Right renal cortex interstitium (tissue), 3 donors: ENCODE results near the gene MYO3B. TPM values are rescaled to one million over a fixed set of nuclear protein-coding genes. Genes with fewer than 3 reads are reported as not detected.
"Not testable (repeated sequence)": the region's sequence is repeated elsewhere in the genome, so short reads cannot be mapped to it uniquely, and the experiment has no call there.

Experiments used
- DNase-seq, 3 donors: peaks; one replicate each; pipeline ENCODE4 v3.0.0-alpha.2; 2013; ENCODE audit warnings: low read depth in 3 of 3, low spot score in 2 of 3
- polyA plus RNA-seq, 3 donors: library from polyadenylated mRNA; unstranded; fragments of 120-200 nt; gene quantifications; one replicate each; pipeline ENCODE4 v1.2.1, GENCODE V29; 2013; ENCODE audit not compliant: insufficient read length in 3 of 3

MYO3B gene
- polyA plus RNA-seq, 3 donors, result 7.6 to 9.8 (median 9.0) TPM

GRCh38 chr2:170396799-170397459 lies 219.0 kb downstream of the MYO3B start:
- no peak for DNase-seq

GRCh38 chr2:170401187-170401586 lies 223.2 kb downstream of the MYO3B start:
- no peak for DNase-seq

- no peak for DNase-seq
These were observed 226.9 kb downstream of the MYO3B start for GRCh38 chr2:170404846-170405245.

- no peak for DNase-seq
These were observed 227.4 kb downstream of the MYO3B start for GRCh38 chr2:170405326-170405725.

GRCh38 chr2:170408461-170409163 lies 230.7 kb downstream of the MYO3B start:
- DNase-seq, result no peak

GRCh38 chr2:170409164-170409535 lies 231.2 kb downstream of the MYO3B start:
- peak; percentile 29 to 41 (median 39) for DNase-seq

GRCh38 chr2:170411660-170412059 lies 233.7 kb downstream of the MYO3B start:
- DNase-seq, result no peak

- DNase-seq, result no peak
These were observed 243.2 kb downstream of the MYO3B start for GRCh38 chr2:170420961-170421687.

- no peak for DNase-seq
These were observed 246.0 kb downstream of the MYO3B start for GRCh38 chr2:170423919-170424318.

- DNase-seq, result no peak
These were observed 247.4 kb downstream of the MYO3B start for GRCh38 chr2:170425281-170425751.

GRCh38 chr2:170428868-170429267 lies 250.9 kb downstream of the MYO3B start:
- DNase-seq, result no peak

GRCh38 chr2:170432823-170433222 lies 254.9 kb downstream of the MYO3B start:
- DNase-seq, result no peak

GRCh38 chr2:170433448-170433847 lies 255.5 kb downstream of the MYO3B start:
- no peak for DNase-seq

GRCh38 chr2:170434396-170434795 lies 256.4 kb downstream of the MYO3B start:
- DNase-seq, result not testable (repeated sequence)

- DNase-seq, result no peak
These were observed 257.1 kb downstream of the MYO3B start for GRCh38 chr2:170434900-170435621.

- DNase-seq, result peak in 2 of 3 donors; percentile 7 to 21
These were observed 258.4 kb downstream of the MYO3B start for GRCh38 chr2:170436077-170436943.

GRCh38 chr2:170446078-170446477 lies 268.1 kb downstream of the MYO3B start:
- no peak for DNase-seq

GRCh38 chr2:170449034-170449433 lies 271.1 kb downstream of the MYO3B start:
- DNase-seq, result no peak

- no peak for DNase-seq
These were observed 276.8 kb downstream of the MYO3B start for GRCh38 chr2:170454471-170455372.
